Nucleus accumbens (tissue), 56 donors: ENCODE data around the gene PTPRN2.

ENCODE experiments used
- DNase-seq, 56 donors: peaks; one replicate each; lab custom pipeline; 2025; lab: John Stamatoyannopoulos, UW

PTPRN2 gene

GRCh38 chr7:157839672-157840167 is 747.9 kb downstream of the PTPRN2 start:
- no peak for DNase-seq

- no peak for DNase-seq
Observed at GRCh38 chr7:157839226-157839625, 748.4 kb downstream of the PTPRN2 start.

GRCh38 chr7:157837561-157837960 is 750.1 kb downstream of the PTPRN2 start:
- no peak for DNase-seq

GRCh38 chr7:157837047-157837446 is 750.6 kb downstream of the PTPRN2 start:
- DNase-seq = no peak

GRCh38 chr7:157834501-157835163 is 753.0 kb downstream of the PTPRN2 start:
- DNase-seq = no peak

- DNase-seq = no peak
Observed at GRCh38 chr7:157832866-157833607, 754.6 kb downstream of the PTPRN2 start.

- DNase-seq = no peak
Observed at GRCh38 chr7:157832421-157832820, 755.2 kb downstream of the PTPRN2 start.

GRCh38 chr7:157832006-157832405 is 755.6 kb downstream of the PTPRN2 start:
- DNase-seq = no peak

- DNase-seq = no peak
Observed at GRCh38 chr7:157831143-157831905, 756.3 kb downstream of the PTPRN2 start.

- no peak for DNase-seq
Observed at GRCh38 chr7:157830331-157830730, 757.3 kb downstream of the PTPRN2 start.

GRCh38 chr7:157829491-157829890 is 758.1 kb downstream of the PTPRN2 start:
- DNase-seq = no peak

GRCh38 chr7:157828881-157829280 is 758.7 kb downstream of the PTPRN2 start:
- no peak for DNase-seq

GRCh38 chr7:157828190-157828589 is 759.4 kb downstream of the PTPRN2 start:
- DNase-seq = no peak

GRCh38 chr7:157827863-157828160 is 759.8 kb downstream of the PTPRN2 start:
- no peak for DNase-seq

- no peak for DNase-seq
Observed at GRCh38 chr7:157827045-157827862, 760.4 kb downstream of the PTPRN2 start.

GRCh38 chr7:157826566-157826965 is 761.1 kb downstream of the PTPRN2 start:
- DNase-seq = no peak

- no peak for DNase-seq
Observed at GRCh38 chr7:157825325-157825724, 762.3 kb downstream of the PTPRN2 start.

GRCh38 chr7:157824819-157825121 is 762.9 kb downstream of the PTPRN2 start:
- no peak for DNase-seq

- DNase-seq = no peak
Observed at GRCh38 chr7:157824011-157824818, 763.4 kb downstream of the PTPRN2 start.

GRCh38 chr7:157822688-157823031 is 765.0 kb downstream of the PTPRN2 start:
- DNase-seq = no peak
